IMR-90 (cell line): ENCODE results near the gene NOXA1. TPM values are rescaled to one million over a fixed set of nuclear protein-coding genes. Genes with fewer than 3 reads are reported as not detected.

Experiments
- ATAC-seq: fragments of 200-7000 bp; cut with Tn5 transposase; 2 replicates; pipeline ENCODE4 v1.9.1; 2020; ENCODE audit warnings: low read depth, mild to moderate bottlenecking, moderate library complexity
- BruUV-seq: library from RNA; stranded (reverse); fragments of 400-500 nt; replicated peaks from 2 replicates; lab custom pipeline; 2021; lab: Mats Ljungman, UMichigan
- CTCF ChIA-PET: fragments of 300-600 bp; formaldehyde crosslinking; extraction: SDS; loops from one replicate; lab custom pipeline; 2021; ENCODE audit warnings: antibody characterized with exemption; lab: Yijun Ruan, JAX
- POLR2A ChIA-PET: fragments of 300-600 bp; sonication (Branson Sonifier 250); formaldehyde crosslinking; loops from one replicate; lab custom pipeline; 2022; ENCODE audit warnings: antibody characterized with exemption; ENCODE audit not compliant: unreplicated experiment; lab: Charles Lee
- DNase-seq: peaks from one replicate; pipeline ENCODE4 v3.0.0; 2013
- H2AFZ ChIP-seq: replicated peaks from 2 replicates; pipeline ENCODE3; 2013; ENCODE audit warnings: low read length, mild to moderate bottlenecking; ENCODE audit not compliant: poor library complexity
- H2AK5ac ChIP-seq: 2 replicates; pipeline ENCODE4 v1.6.1; 2013; ENCODE audit warnings: low read depth, low read length, inconsistent platforms
- H2AK9ac ChIP-seq: replicated peaks from 2 replicates; pipeline ENCODE3; 2013; ENCODE audit warnings: mild to moderate bottlenecking, low read depth, low read length, moderate library complexity; ENCODE audit not compliant: poor library complexity
- H2BK120ac ChIP-seq: 2 replicates; pipeline ENCODE4 v1.6.1; 2013; ENCODE audit warnings: low read depth, low read length, inconsistent platforms
- H2BK15ac ChIP-seq: 3 replicates; pipeline ENCODE4 v1.6.1; 2013; ENCODE audit warnings: low read depth, low read length, inconsistent platforms
- H2BK20ac ChIP-seq: 2 replicates; pipeline ENCODE4 v1.6.1; 2013; ENCODE audit warnings: low read depth, mild to moderate bottlenecking, inconsistent platforms, low read length, moderate library complexity
- H2BK5ac ChIP-seq: 2 replicates; pipeline ENCODE4 v1.6.1; 2013; ENCODE audit warnings: mild to moderate bottlenecking, low read depth, low read length, inconsistent platforms; ENCODE audit not compliant: poor library complexity, severe bottlenecking
- H3K14ac ChIP-seq: replicated peaks from 2 replicates; pipeline ENCODE4 v1.6.1; 2013; ENCODE audit warnings: low read depth, low read length, inconsistent platforms
- H3K18ac ChIP-seq: 2 replicates; pipeline ENCODE4 v1.6.1; 2013; ENCODE audit warnings: low read depth, low read length, control low read depth
- H3K23ac ChIP-seq: 2 replicates; pipeline ENCODE4 v1.6.1; 2013; ENCODE audit warnings: low read depth, low read length, inconsistent platforms
- H3K27ac ChIP-seq: 2 replicates; pipeline ENCODE4 v1.5.1; 2013; ENCODE audit warnings: mild to moderate bottlenecking, control low read depth, low read length; ENCODE audit not compliant: insufficient read depth
- H3K27me3 ChIP-seq: 2 replicates; pipeline ENCODE4 v1.6.1; 2013; ENCODE audit warnings: low read length; ENCODE audit not compliant: control insufficient read depth, insufficient read depth
- H3K36me3 ChIP-seq: 2 replicates; pipeline ENCODE4 v1.6.1; 2013; ENCODE audit warnings: low read length, mixed read lengths; ENCODE audit not compliant: control insufficient read depth, insufficient read depth
- H3K4ac ChIP-seq: 2 replicates; pipeline ENCODE4 v1.6.1; 2013; ENCODE audit warnings: low read depth, low read length, inconsistent platforms
- H3K4me1 ChIP-seq: 2 replicates; pipeline ENCODE4 v1.6.1; 2013; ENCODE audit warnings: low read length, mixed read lengths; ENCODE audit not compliant: control insufficient read depth, insufficient read depth
- H3K4me2 ChIP-seq: 2 replicates; pipeline ENCODE4 v1.6.1; 2013; ENCODE audit warnings: low read depth, mild to moderate bottlenecking, control low read depth, low read length, moderate library complexity
- H3K4me3 ChIP-seq: 2 replicates; pipeline ENCODE4 v1.5.1; 2013; ENCODE audit warnings: low read depth, mild to moderate bottlenecking, control low read depth, low read length, moderate library complexity; ENCODE audit not compliant: insufficient read depth
- H3K56ac ChIP-seq: 2 replicates; pipeline ENCODE4 v1.6.1; 2013; ENCODE audit warnings: low read length, inconsistent platforms; ENCODE audit not compliant: insufficient read depth; ENCODE audit errors: extremely low read depth
- H3K79me1 ChIP-seq, 2 experiments: 2 replicates each; pipeline ENCODE4 v1.6.1; 2013; ENCODE audit warnings: low read length in 2 of 2, inconsistent platforms in 1 of 2, low read depth in 1 of 2
- H3K9ac ChIP-seq: 2 replicates; pipeline ENCODE4 v1.6.1; 2013; ENCODE audit warnings: low read depth, low read length, control low read depth
- H3K9me1 ChIP-seq: 2 replicates; pipeline ENCODE4 v1.6.1; 2013; ENCODE audit warnings: low read length, inconsistent platforms; ENCODE audit not compliant: insufficient read depth
- H3K9me3 ChIP-seq: 2 replicates; pipeline ENCODE4 v1.6.1; 2013; ENCODE audit warnings: low read length; ENCODE audit not compliant: control insufficient read depth, insufficient read depth
- H4K20me1 ChIP-seq: 2 replicates; pipeline ENCODE4 v1.6.1; 2013; ENCODE audit warnings: low read length, inconsistent platforms; ENCODE audit not compliant: insufficient read depth
- H4K5ac ChIP-seq: 2 replicates; pipeline ENCODE4 v1.6.1; 2013; ENCODE audit warnings: mild to moderate bottlenecking, low read depth, low read length, control low read depth
- H4K8ac ChIP-seq, 2 experiments: 2 replicates each; pipeline ENCODE4 v1.6.1; 2013; ENCODE audit warnings: low read depth in 2 of 2, low read length in 2 of 2, control low read depth in 1 of 2, inconsistent platforms in 1 of 2
- H4K91ac ChIP-seq: 2 replicates; pipeline ENCODE4 v1.6.1; 2013; ENCODE audit warnings: low read depth, low read length, inconsistent platforms; ENCODE audit not compliant: insufficient read depth
- BHLHE40 ChIP-seq: fragments of 150-350 bp; IDR thresholded peaks from 2 replicates; pipeline ENCODE4 v1.6.1; 2016; ENCODE audit warnings: mild to moderate bottlenecking, low read depth, low read length
- CHD1 ChIP-seq: IDR thresholded peaks from 2 replicates; pipeline ENCODE4 v1.6.1; 2012; ENCODE audit warnings: low read depth, low read length, improper control_type of control experiment
- FOS ChIP-seq: fragments of 150-350 bp; IDR thresholded peaks from 2 replicates; pipeline ENCODE4 v1.6.1; 2016; ENCODE audit warnings: low read depth, low read length
- MAFK ChIP-seq: IDR thresholded peaks from 2 replicates; pipeline ENCODE4 v1.6.1; 2012; ENCODE audit warnings: low read depth, low read length, improper control_type of control experiment
- MAZ ChIP-seq: IDR thresholded peaks from 2 replicates; pipeline ENCODE4 v1.6.1; 2012; ENCODE audit warnings: low read depth, mild to moderate bottlenecking, low read length, improper control_type of control experiment, moderate library complexity, borderline replicate concordance
- NFE2L2 ChIP-seq: fragments of 150-350 bp; IDR thresholded peaks from 2 replicates; pipeline ENCODE4 v1.6.1; 2016; ENCODE audit warnings: low read depth, mild to moderate bottlenecking, low read length
- POLR2A ChIP-seq: IDR thresholded peaks from 2 replicates; pipeline ENCODE4 v1.6.1; 2012; ENCODE audit warnings: mild to moderate bottlenecking, low read depth, low read length
- RAD21 ChIP-seq: IDR thresholded peaks from 2 replicates; pipeline ENCODE4 v1.6.1; 2012; ENCODE audit warnings: low read length, improper control_type of control experiment
- RCOR1 ChIP-seq: IDR thresholded peaks from 2 replicates; pipeline ENCODE4 v1.6.1; 2012; ENCODE audit warnings: mild to moderate bottlenecking, low read length, improper control_type of control experiment; ENCODE audit not compliant: insufficient replicate concordance
- RFX5 ChIP-seq: IDR thresholded peaks from 2 replicates; pipeline ENCODE4 v1.8.0; 2012; ENCODE audit warnings: low read depth, mild to moderate bottlenecking, low read length, moderate library complexity
- SMC3 ChIP-seq: fragments of 150-350 bp; IDR thresholded peaks from 2 replicates; pipeline ENCODE4 v1.6.1; 2016; ENCODE audit warnings: low read depth, mild to moderate bottlenecking, antibody characterized with exemption, low read length, moderate library complexity
- WGBS, 2 experiments: methylation state at CpG; one replicate each; pipeline versions ENCODE4 v1.1.5 to v1.1.7; 2013; ENCODE audit warnings: missing lambda C conversion rate in 2 of 2; ENCODE audit not compliant: insufficient read length in 1 of 2; ENCODE audit errors: extremely low coverage in 2 of 2; 5-methylcytosine and 5-hydroxymethylcytosine counted together
- dilution Hi-C: fragments of 300-500 bp; cut with HindIII; formaldehyde crosslinking; loops from one replicate; pipeline ENCODE4 v1.14.3; 2018; ENCODE audit warnings: low sequenced_read_pairs; ENCODE audit not compliant: unreplicated experiment
- in situ Hi-C: fragments of 300-500 bp; cut with MboI; formaldehyde crosslinking; loops from 3 replicates; pipeline ENCODE4 v1.14.3; 2019; ENCODE audit warnings: low sequenced_read_pairs, inconsistent platforms, mixed read lengths
- intact Hi-C: fragments of 100-400 bp; cut with micrococcal nuclease; formaldehyde crosslinking; loops from 2 replicates; pipeline ENCODE4 v1.10.0; 2022
- polyA plus RNA-seq, 3 experiments: library from polyadenylated mRNA; depleted of rRNA; stranded (reverse); fragments of >200 nt; gene quantifications; 2 replicates each; pipeline ENCODE4 v1.2.3, GENCODE V29; 2012; ENCODE audit warnings: low replicate concordance in 1 of 3
- total RNA-seq: library from RNA; depleted of rRNA; stranded (reverse); fragments of >200 nt; gene quantifications from 2 replicates; pipeline ENCODE4 v1.2.3, GENCODE V29; 2012
- TF ChIP-seq, protein P1 (sequence below): conservative IDR thresholded peaks from 2 replicates; pipeline ENCODE4 v1.5.1; 2012; ENCODE audit warnings: mild to moderate bottlenecking, low read depth, low read length, improper control_type of control experiment
- TF ChIP-seq, protein P2 (sequence below): fragments of 150-350 bp; IDR thresholded peaks from 2 replicates; pipeline ENCODE4 v1.6.1; 2016; ENCODE audit warnings: low read depth, mild to moderate bottlenecking, low read length, moderate library complexity, borderline replicate concordance

NOXA1 gene
- total and polyA plus RNA-seq, 2 of the 4 experiments (the other 2 are of a cell fraction): 0.17 TPM; not detected in 1

DNA sequence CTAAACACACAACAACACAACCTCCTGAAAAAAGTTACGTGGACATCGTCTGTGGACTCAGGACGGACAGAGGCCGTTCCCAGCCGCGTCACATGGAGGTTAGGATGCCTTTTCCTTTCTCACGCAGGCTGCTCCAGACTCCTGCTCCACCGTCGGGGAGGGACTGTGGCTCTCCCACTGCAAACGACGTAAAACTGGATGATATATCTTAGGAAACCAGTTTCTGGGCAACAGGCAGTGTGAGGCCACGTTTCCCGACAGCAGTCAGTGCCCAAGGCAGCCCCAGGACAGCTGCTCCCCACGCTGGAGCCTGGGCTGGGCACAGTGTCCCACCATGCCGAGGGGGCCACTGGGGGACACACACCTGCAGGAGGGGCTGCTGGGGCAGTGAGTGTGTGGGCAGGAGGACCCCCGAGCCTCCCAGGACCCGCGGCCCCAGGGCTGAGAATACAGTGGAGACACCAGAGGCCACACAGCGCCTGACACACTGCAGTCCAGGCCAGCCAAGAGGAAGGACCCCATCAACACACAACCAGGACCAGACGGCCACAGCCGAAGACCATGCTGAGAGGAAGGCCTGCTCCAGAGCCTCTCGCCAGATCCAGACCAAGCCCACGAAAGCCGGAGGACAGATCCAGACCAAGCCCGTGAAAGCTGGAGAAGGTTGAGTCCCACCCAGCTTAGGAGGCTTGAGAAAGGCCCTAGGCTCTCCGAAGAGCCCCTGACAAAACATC is 26.4 kb upstream of the NOXA1 start (continued):
- TF ChIP-seq BHLHE40: no peak
- TF ChIP-seq FOS: no peak

DNA sequence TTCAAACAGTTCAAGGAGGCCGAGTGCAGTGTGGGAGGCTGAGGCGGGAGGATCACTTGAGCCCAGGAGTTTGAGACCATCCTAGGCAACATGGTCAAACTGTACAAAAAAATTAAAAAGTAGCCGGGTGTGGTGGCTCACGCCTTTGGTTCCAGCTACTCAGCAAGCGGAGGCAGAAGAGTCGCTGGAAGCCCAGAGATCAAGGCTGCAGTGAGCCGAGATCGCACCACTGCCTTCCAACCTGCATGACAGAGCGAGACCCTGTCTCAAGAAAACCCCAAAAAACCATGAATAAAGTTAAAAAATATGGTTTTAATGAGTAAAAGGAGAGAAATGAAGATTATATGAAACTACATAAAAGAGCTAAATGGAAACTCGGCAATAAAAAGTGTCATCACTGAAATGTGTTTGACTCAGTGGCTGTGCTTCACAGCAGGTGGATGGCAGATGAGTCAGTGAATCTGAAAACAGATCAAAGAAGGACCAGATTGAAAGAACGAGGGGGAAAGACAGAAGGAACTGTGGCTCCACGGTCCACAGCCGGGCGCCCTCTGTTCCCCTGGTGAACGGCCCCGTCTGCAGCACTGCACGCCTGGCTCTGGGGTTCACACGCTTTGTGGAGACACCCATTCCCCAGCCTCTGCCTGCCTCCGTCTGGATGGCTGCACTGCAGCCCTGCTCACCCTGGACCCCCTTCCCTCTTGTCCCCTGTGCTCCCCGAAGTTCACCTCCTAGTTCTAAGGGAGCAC is 25.3 kb upstream of the NOXA1 start:
- H2BK20ac ChIP-seq: no peak overlapping the region
- H3K23ac ChIP-seq: no peak overlapping the region
- H3K4ac ChIP-seq: no peak overlapping the region
- H3K56ac ChIP-seq: no peak overlapping the region
- H3K36me3 ChIP-seq: no peaks in the 10 kb centered on the region
- POLR2A ChIA-PET: no interaction called here
- DNase-seq: no peak
- H3K9me3 ChIP-seq: no peaks in the 10 kb centered on the region
- intact Hi-C loops (no loop called here), dilution Hi-C loops (no loop called here), in situ Hi-C loops (no loop called here)
- no peaks in the 10 kb centered on the region; the same call in 1 of the 2 replicates for H4K20me1 ChIP-seq
- no TSS peak for BruUV-seq
- H3K9ac ChIP-seq: no peak overlapping the region
- no peak overlapping the region for H2BK15ac ChIP-seq
- CTCF ChIA-PET: no interaction called here
- H3K79me1 ChIP-seq: no peaks in the 10 kb centered on the region; a peak in 1 of 4 replicates
- no peak overlapping the region for H2AK9ac ChIP-seq
- no peak overlapping the region for H2AFZ ChIP-seq
- no peak overlapping the region for H3K14ac ChIP-seq
- no peak for ATAC-seq
- H4K5ac ChIP-seq: no peak overlapping the region
- no peak overlapping the region for H3K4me2 ChIP-seq
- no peak overlapping the region for H2AK5ac ChIP-seq
- H2BK120ac ChIP-seq: no peak overlapping the region
- H2BK5ac ChIP-seq: no peak overlapping the region
- H3K27ac ChIP-seq: no peak overlapping the region
- no peak overlapping the region for H3K4me3 ChIP-seq
- H3K18ac ChIP-seq: no peak overlapping the region
- no peak overlapping the region for H4K91ac ChIP-seq
- WGBS, 2 experiments: 95% methylated on average over 13 of the region's 20 CpGs; no CpG with 5 or more reads in 1 of the 2 experiments
- H3K4me1 ChIP-seq: peaks cover 7% of the 10 kb centered on the region
- no peaks in the 10 kb centered on the region for H3K27me3 ChIP-seq
- H4K8ac ChIP-seq: no peak overlapping the region
- 0 out of 2 replicates have a peak, but pooled peaks cover 3% of the 10 kb centered on the region for H3K9me1 ChIP-seq
- TF ChIP-seq, protein P1, sequence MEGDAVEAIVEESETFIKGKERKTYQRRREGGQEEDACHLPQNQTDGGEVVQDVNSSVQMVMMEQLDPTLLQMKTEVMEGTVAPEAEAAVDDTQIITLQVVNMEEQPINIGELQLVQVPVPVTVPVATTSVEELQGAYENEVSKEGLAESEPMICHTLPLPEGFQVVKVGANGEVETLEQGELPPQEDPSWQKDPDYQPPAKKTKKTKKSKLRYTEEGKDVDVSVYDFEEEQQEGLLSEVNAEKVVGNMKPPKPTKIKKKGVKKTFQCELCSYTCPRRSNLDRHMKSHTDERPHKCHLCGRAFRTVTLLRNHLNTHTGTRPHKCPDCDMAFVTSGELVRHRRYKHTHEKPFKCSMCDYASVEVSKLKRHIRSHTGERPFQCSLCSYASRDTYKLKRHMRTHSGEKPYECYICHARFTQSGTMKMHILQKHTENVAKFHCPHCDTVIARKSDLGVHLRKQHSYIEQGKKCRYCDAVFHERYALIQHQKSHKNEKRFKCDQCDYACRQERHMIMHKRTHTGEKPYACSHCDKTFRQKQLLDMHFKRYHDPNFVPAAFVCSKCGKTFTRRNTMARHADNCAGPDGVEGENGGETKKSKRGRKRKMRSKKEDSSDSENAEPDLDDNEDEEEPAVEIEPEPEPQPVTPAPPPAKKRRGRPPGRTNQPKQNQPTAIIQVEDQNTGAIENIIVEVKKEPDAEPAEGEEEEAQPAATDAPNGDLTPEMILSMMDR: no peak
- TF ChIP-seq MAFK: no peak
- TF ChIP-seq CHD1: no peak
- no peak for TF ChIP-seq RCOR1
- no peak for TF ChIP-seq NFE2L2
- no peak for TF ChIP-seq RFX5
- TF ChIP-seq, protein P2, sequence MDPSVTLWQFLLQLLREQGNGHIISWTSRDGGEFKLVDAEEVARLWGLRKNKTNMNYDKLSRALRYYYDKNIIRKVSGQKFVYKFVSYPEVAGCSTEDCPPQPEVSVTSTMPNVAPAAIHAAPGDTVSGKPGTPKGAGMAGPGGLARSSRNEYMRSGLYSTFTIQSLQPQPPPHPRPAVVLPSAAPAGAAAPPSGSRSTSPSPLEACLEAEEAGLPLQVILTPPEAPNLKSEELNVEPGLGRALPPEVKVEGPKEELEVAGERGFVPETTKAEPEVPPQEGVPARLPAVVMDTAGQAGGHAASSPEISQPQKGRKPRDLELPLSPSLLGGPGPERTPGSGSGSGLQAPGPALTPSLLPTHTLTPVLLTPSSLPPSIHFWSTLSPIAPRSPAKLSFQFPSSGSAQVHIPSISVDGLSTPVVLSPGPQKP: no peak
- TF ChIP-seq POLR2A: no peak
- no peak for TF ChIP-seq BHLHE40
- TF ChIP-seq SMC3: no peak
- TF ChIP-seq MAZ: no peak
- TF ChIP-seq RAD21: no peak
